ENCODE measurements around the gene HDAC2. TPM values are rescaled to one million over a fixed set of nuclear protein-coding genes. Genes with fewer than 3 reads are reported as not detected.

Gene HDAC2
- total RNA-seq, 4 donors from 2014 or later = 39.5 to 52.0 (median 42.6) TPM

GRCh38 chr6:114009192-114009591, 38.2 kb upstream of the HDAC2 start:
- TF ChIP-seq POLR2A (IDR thresholded peaks at IDR 0.05; ENCODE audit: low read depth) = no peak
- TF ChIP-seq POLR2AphosphoS5 (IDR thresholded peaks at IDR 0.05) = no peak
- TF ChIP-seq CTCF (IDR thresholded peaks at IDR 0.05) = no peak
- no peak for TF ChIP-seq EP300 (IDR thresholded peaks at IDR 0.05)
- Histone ChIP-seq H3K4me3 (no peak overlapping the region), H3K36me3 (no peaks in the 10 kb centered on the region), H3K4me1 (no peaks in the 10 kb centered on the region), H3K27me3 (no peaks in the 10 kb centered on the region), H3K9me3 (no peaks in the 10 kb centered on the region), H3K27ac (replicated peaks in 1 of 4) (no peak overlapping the region)
- WGBS = 59% methylated on average over 2 of the region's 2 CpGs
- intact Hi-C loops (cut with DNase I) = no loop called here
- no peak for DNase-seq (ENCODE audit: extremely low spot score)

- H3K9me3 ChIP-seq = no peaks in the 10 kb centered on the region
- no peak for DNase-seq (ENCODE audit: extremely low spot score)
- H3K4me3 ChIP-seq = no peak overlapping the region
- no peaks in the 10 kb centered on the region for H3K36me3 ChIP-seq
- TF ChIP-seq EP300 (IDR thresholded peaks at IDR 0.05) (no peak), CTCF (IDR thresholded peaks at IDR 0.05) (no peak), POLR2A (IDR thresholded peaks at IDR 0.05; ENCODE audit: low read depth) (no peak), POLR2AphosphoS5 (IDR thresholded peaks at IDR 0.05) (no peak)
- intact Hi-C loops (cut with DNase I) = no loop called here
- H3K27ac ChIP-seq (replicated peaks in 1 of 4) = no peak overlapping the region
- 79% methylated on average over 4 of the region's 4 CpGs for WGBS
- H3K27me3 ChIP-seq = no peaks in the 10 kb centered on the region
- H3K4me1 ChIP-seq = no peaks in the 10 kb centered on the region
Measured at GRCh38 chr6:114008331-114008730, 37.4 kb upstream of the HDAC2 start.

- DNase-seq (ENCODE audit: extremely low spot score) = no peak
- H3K27me3 ChIP-seq = no peaks in the 10 kb centered on the region
- H3K9me3 ChIP-seq = no peaks in the 10 kb centered on the region
- TF ChIP-seq POLR2A (IDR thresholded peaks at IDR 0.05; ENCODE audit: low read depth) (no peak), CTCF (IDR thresholded peaks at IDR 0.05) (no peak), POLR2AphosphoS5 (IDR thresholded peaks at IDR 0.05) (no peak), EP300 (IDR thresholded peaks at IDR 0.05) (no peak)
- intact Hi-C loops (cut with DNase I) = no loop called here
- no peak overlapping the region for H3K27ac ChIP-seq (replicated peaks in 1 of 4)
- no peaks in the 10 kb centered on the region for H3K36me3 ChIP-seq
- no peaks in the 10 kb centered on the region for H3K4me1 ChIP-seq
- no peak overlapping the region for H3K4me3 ChIP-seq
- WGBS = 94% methylated on average over 2 of the region's 2 CpGs
Measured at GRCh38 chr6:114007516-114007915, 36.6 kb upstream of the HDAC2 start.

- Histone ChIP-seq H3K27ac (replicated peaks in 1 of 4) (no peak overlapping the region), H3K4me1 (peaks cover 7 to 14% (median 12%) of the 10 kb centered on the region in 4 donors), H3K4me3 (no peak overlapping the region), H3K27me3 (no peaks in the 10 kb centered on the region), H3K36me3 (no peaks in the 10 kb centered on the region), H3K9me3 (no peaks in the 10 kb centered on the region)
- TF ChIP-seq POLR2A (IDR thresholded peaks at IDR 0.05; ENCODE audit: low read depth) (no peak), EP300 (IDR thresholded peaks at IDR 0.05) (no peak), POLR2AphosphoS5 (IDR thresholded peaks at IDR 0.05) (no peak), CTCF (IDR thresholded peaks at IDR 0.05) (no peak)
- intact Hi-C loops (cut with DNase I) = no loop called here
- DNase-seq (ENCODE audit: extremely low spot score) = no peak
Measured at GRCh38 chr6:114001354-114001753, 30.4 kb upstream of the HDAC2 start.

GRCh38 chr6:114000069-114000468, 29.1 kb upstream of the HDAC2 start:
- no peak for DNase-seq (ENCODE audit: extremely low spot score)
- intact Hi-C loops (cut with DNase I) = no loop called here
- no peaks in the 10 kb centered on the region for H3K9me3 ChIP-seq
- no peaks in the 10 kb centered on the region for H3K27me3 ChIP-seq
- no peak for TF ChIP-seq POLR2AphosphoS5 (IDR thresholded peaks at IDR 0.05)
- TF ChIP-seq EP300 (IDR thresholded peaks at IDR 0.05) = no peak
- no peak for TF ChIP-seq CTCF (IDR thresholded peaks at IDR 0.05)
- TF ChIP-seq POLR2A (IDR thresholded peaks at IDR 0.05; ENCODE audit: low read depth) = no peak
- H3K27ac ChIP-seq (replicated peaks in 1 of 4) = no peak overlapping the region
- H3K4me1 ChIP-seq = peaks cover 19 to 25% (median 23%) of the 10 kb centered on the region in 4 donors
- H3K36me3 ChIP-seq = no peaks in the 10 kb centered on the region
- H3K4me3 ChIP-seq = no peak overlapping the region
- WGBS = 72% methylated on average over 2 of the region's 2 CpGs
